Osteoblast (primary cell): ENCODE data around the gene TRPV4. TPM values are rescaled to one million over a fixed set of nuclear protein-coding genes. Genes with fewer than 3 reads are reported as not detected.

ENCODE experiments used
- DNase-seq: peaks from one replicate; pipeline ENCODE4 v3.0.0; 2011; ENCODE audit warnings: low spot score, mixed read lengths; ENCODE audit not compliant: insufficient read length; ENCODE audit errors: missing footprints
- H2AFZ ChIP-seq: 2 replicates; pipeline ENCODE4 v1.6.0; 2011; ENCODE audit warnings: mild to moderate bottlenecking, low read length
- H3K27ac ChIP-seq: 2 replicates; pipeline ENCODE4 v1.5.1; 2011; ENCODE audit warnings: mild to moderate bottlenecking, low read depth, low read length, moderate library complexity
- H3K27me3 ChIP-seq: 2 replicates; pipeline ENCODE4 v1.6.0; 2012; ENCODE audit warnings: mild to moderate bottlenecking, control low read depth, inconsistent platforms, low read length, moderate library complexity; ENCODE audit not compliant: insufficient read depth
- H3K36me3 ChIP-seq: 2 replicates; pipeline ENCODE4 v1.5.1; 2011; ENCODE audit warnings: mild to moderate bottlenecking, low read length, control low read depth, moderate library complexity; ENCODE audit not compliant: insufficient read depth
- H3K4me1 ChIP-seq: 2 replicates; pipeline ENCODE4 v1.5.1; 2011; ENCODE audit warnings: mild to moderate bottlenecking, low read length, control low read depth, moderate library complexity; ENCODE audit not compliant: insufficient read depth
- H3K4me2 ChIP-seq: 2 replicates; pipeline ENCODE4 v1.6.0; 2011; ENCODE audit warnings: mild to moderate bottlenecking, low read length; ENCODE audit not compliant: insufficient read depth
- H3K4me3 ChIP-seq: fragments of 200-600 bp; sonication (generic); 3 replicates; pipeline ENCODE4 v1.5.1; 2012; ENCODE audit warnings: mild to moderate bottlenecking, low read length, inconsistent platforms; ENCODE audit not compliant: insufficient read depth
- H3K79me2 ChIP-seq: 2 replicates; pipeline ENCODE4 v1.6.0; 2012; ENCODE audit warnings: mild to moderate bottlenecking, low read length, control low read depth, inconsistent platforms; ENCODE audit not compliant: insufficient read depth
- H3K9me3 ChIP-seq: 2 replicates; pipeline ENCODE4 v1.5.1; 2011; ENCODE audit warnings: low read depth, low read length, control low read depth
- H4K20me1 ChIP-seq: 2 replicates; pipeline ENCODE4 v1.6.0; 2012; ENCODE audit warnings: mild to moderate bottlenecking, low read length, control low read depth; ENCODE audit not compliant: insufficient read depth
- CTCF ChIP-seq: IDR thresholded peaks from 2 replicates; pipeline ENCODE4 v1.5.1; 2011; ENCODE audit warnings: mild to moderate bottlenecking, low read depth, low read length, moderate library complexity; ENCODE audit errors: extremely low read depth
- total RNA-seq: library from RNA; depleted of rRNA; stranded (reverse); fragments of >200 nt; gene quantifications from 2 replicates; pipeline ENCODE4 v1.2.3, GENCODE V29; 2012

The TRPV4 gene
- total RNA-seq, 1 donor = 5.8 TPM

DNA sequence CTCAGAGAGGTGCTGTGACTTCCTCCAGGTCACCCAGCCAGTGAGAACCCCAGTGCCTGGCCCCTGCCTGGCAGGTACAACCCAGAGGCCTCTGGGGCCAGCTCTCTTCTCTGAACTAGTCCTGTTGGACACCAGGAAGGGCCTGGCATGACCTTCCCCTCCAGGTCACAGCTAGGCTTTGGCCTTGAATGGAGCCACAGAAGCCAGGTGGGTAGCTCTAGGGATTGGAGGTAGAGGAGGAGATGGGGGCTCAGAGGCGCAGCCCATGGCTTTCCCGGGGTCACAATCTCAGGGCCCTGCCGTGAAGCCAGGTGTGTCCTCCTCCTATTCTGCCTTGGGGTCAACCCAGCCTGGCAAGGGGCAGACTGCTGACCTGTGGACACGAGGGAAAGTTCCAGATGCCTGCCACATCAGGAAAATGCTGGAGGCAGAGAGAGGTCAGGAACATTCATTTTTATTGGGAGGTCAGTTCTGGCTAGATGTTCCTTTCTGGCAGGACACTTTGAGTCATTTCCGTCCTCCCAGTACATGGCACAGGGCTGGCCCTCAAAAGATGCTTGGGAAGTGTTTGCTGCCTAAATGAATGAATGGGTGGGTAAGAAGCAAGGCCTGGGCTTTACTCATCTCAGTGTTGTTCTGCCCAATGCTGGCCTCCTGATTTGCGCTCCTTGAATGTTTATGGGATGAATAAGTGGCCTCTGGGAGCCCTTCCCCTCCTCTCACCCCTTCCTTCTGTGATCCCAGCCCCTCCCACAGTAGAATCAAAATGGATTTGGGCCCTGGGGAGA lies 94.1 kb downstream of the TRPV4 start:
- Histone ChIP-seq H3K4me1 (no peaks in the 10 kb centered on the region), H3K79me2 (no peaks in the 10 kb centered on the region), H3K27ac (no peak overlapping the region), H2AFZ (no peak overlapping the region), H3K4me2 (no peak overlapping the region), H3K27me3 (peaks cover 18% of the 10 kb centered on the region), H3K9me3 (no peaks in the 10 kb centered on the region), H4K20me1 (no peaks in the 10 kb centered on the region), H3K36me3 (no peaks in the 10 kb centered on the region), H3K4me3 (no peak overlapping the region)
- peak; percentile 94 for DNase-seq
- no peak for TF ChIP-seq CTCF

- Histone ChIP-seq H3K4me2 (no peak overlapping the region), H3K27me3 (peaks cover 18% of the 10 kb centered on the region), H4K20me1 (no peaks in the 10 kb centered on the region), H3K79me2 (no peaks in the 10 kb centered on the region), H3K4me1 (no peaks in the 10 kb centered on the region), H3K27ac (no peak overlapping the region), H2AFZ (no peak overlapping the region), H3K4me3 (no peak overlapping the region), H3K36me3 (no peaks in the 10 kb centered on the region), H3K9me3 (no peaks in the 10 kb centered on the region)
- no peak for TF ChIP-seq CTCF
- DNase-seq = peak; percentile 75
Observed at GRCh38 chr12:109738209-109738608, 95.0 kb downstream of the TRPV4 start.

DNA sequence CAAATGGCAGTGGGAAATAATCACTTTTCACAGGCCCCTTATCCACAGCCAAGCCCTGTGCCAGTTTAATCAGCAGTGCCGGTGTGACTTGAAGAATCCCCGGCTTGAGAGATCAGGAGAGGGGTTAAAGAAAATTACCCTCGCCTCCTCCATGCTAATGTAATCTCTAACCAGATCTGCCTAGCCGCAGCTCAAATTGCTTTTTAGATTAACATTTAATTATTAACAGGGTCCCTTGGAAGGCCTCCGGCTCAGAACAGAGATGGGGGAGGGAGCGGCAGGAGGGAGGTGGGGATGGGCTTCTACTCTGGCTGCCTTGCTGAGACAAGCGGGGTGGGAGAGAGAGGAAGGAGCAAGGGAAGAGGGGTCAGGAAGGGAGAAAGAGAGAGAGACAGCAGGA lies 95.6 kb downstream of the TRPV4 start:
- DNase-seq = peak; percentile 30
- H3K36me3 ChIP-seq = no peaks in the 10 kb centered on the region
- H4K20me1 ChIP-seq = no peaks in the 10 kb centered on the region
- H3K9me3 ChIP-seq = no peaks in the 10 kb centered on the region
- H3K27me3 ChIP-seq = peaks cover 18% of the 10 kb centered on the region
- H3K4me2 ChIP-seq = no peak overlapping the region
- no peaks in the 10 kb centered on the region for H3K79me2 ChIP-seq
- no peaks in the 10 kb centered on the region for H3K4me1 ChIP-seq
- H2AFZ ChIP-seq = no peak overlapping the region
- TF ChIP-seq CTCF = no peak
- no peak overlapping the region for H3K4me3 ChIP-seq
- no peak overlapping the region for H3K27ac ChIP-seq

DNA sequence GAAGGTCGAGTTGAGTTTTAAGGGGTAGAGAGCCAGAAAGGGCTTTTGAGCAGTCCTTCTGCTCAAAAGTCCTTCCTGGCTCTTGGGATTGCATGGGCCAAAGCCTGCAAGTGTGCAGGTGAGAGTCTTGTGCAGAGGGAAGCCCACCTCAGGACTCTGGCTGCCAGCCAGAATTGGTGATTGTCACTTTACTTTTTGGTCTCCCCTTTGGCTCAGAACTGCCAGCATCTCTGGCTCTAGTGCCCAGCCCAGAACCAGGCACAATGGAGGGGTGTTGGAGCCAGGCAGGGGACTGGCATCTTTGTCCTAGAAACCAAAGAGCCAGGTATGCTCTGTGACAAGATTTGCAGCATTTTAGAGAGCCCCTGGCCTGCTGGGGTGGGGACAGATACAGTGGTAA lies 96.1 kb downstream of the TRPV4 start:
- no peak overlapping the region for H3K27ac ChIP-seq
- peaks cover under 1% of the 10 kb centered on the region for H4K20me1 ChIP-seq
- H3K4me1 ChIP-seq = no peaks in the 10 kb centered on the region
- H3K4me3 ChIP-seq = no peak overlapping the region
- peaks cover 18% of the 10 kb centered on the region for H3K27me3 ChIP-seq
- H3K4me2 ChIP-seq = no peak overlapping the region
- no peak for TF ChIP-seq CTCF
- H3K9me3 ChIP-seq = no peaks in the 10 kb centered on the region
- H3K79me2 ChIP-seq = no peaks in the 10 kb centered on the region
- peak; percentile 0 for DNase-seq
- no peak overlapping the region for H2AFZ ChIP-seq
- no peaks in the 10 kb centered on the region for H3K36me3 ChIP-seq
